Right cardiac atrium (tissue), 5 donors: ENCODE measurements around the gene ENO4. TPM values are rescaled to one million over a fixed set of nuclear protein-coding genes. Genes with fewer than 3 reads are reported as not detected.
A peak's percentile ranks its signal among the peaks of the same experiment; 100 is the strongest.

Experiments
- ATAC-seq, 2 donors: fragments of 200-7000 bp; cut with Tn5 transposase; one replicate each; pipeline versions ENCODE4 v1.8.0 to v1.9.1; 2020; ENCODE audit warnings: moderate library complexity in 2 of 2, mild to moderate bottlenecking in 1 of 2
- DNase-seq, 3 donors: peaks; one replicate each; pipeline ENCODE4 v3.0.0-alpha.2; 2020
- H3K27ac ChIP-seq: one replicate; pipeline ENCODE4 v1.5.1; 2013; ENCODE audit warnings: mild to moderate bottlenecking, low read length, control low read depth, moderate library complexity
- H3K27me3 ChIP-seq: one replicate; pipeline ENCODE4 v1.6.1; 2013; ENCODE audit not compliant: control insufficient read depth, insufficient read depth
- H3K4me1 ChIP-seq: one replicate; pipeline ENCODE4 v1.6.1; 2013; ENCODE audit warnings: low read length; ENCODE audit not compliant: control insufficient read depth, insufficient read depth
- H3K4me3 ChIP-seq: one replicate; pipeline ENCODE4 v1.5.1; 2013; ENCODE audit warnings: low read length, control low read depth
- H3K9me3 ChIP-seq: one replicate; pipeline ENCODE4 v1.6.1; 2013; ENCODE audit warnings: low read length; ENCODE audit not compliant: control insufficient read depth
- WGBS: extraction: QIAGEN DNeasy Blood & Tissue Kit; methylation state at CpG from one replicate; pipeline ENCODE4 v1.1.7; 2013; 5-methylcytosine and 5-hydroxymethylcytosine counted together
- intact Hi-C, 4 donors: fragments of 100-400 bp; cut with DNase I; formaldehyde crosslinking; loops; one replicate each; pipeline versions ENCODE4 v1.11.0 to v1.14.0; 2022 to 2023
- polyA plus RNA-seq: library from polyadenylated mRNA; stranded (reverse); fragments of 200-250 nt; gene quantifications from one replicate; pipeline ENCODE4 v1.2.3, GENCODE V29; 2013
- total RNA-seq, 4 donors: library from RNA; stranded (reverse); fragmentation: NEBNext Ultra II Directional; extraction: Animal tissue kit (Norgen Biotek cat#: 25700); gene quantifications; one replicate each; pipeline ENCODE4 v1.2.1, GENCODE V29; 2021
- donor health status: healthy with polysubstance abuse.
- donor health status: DM: no; HTN: yes; CAD: no.
- donor health status: DM: no; HTN: no; CAD: no.
- donor health status: DM: no; HTN: yes; CAD: no; lungs with severe emphysema.
- donor health status: DM: yes; HTN: yes; CAD: no.

ENO4 gene
- total and polyA plus RNA-seq, 5 donors: 0.07 to 0.36 (median 0.25) TPM

- WGBS: 90% methylated on average over 2 of the region's 2 CpGs
- DNase-seq: no peak
- Histone ChIP-seq H3K27ac (no peak overlapping the region), H3K9me3 (no peaks in the 10 kb centered on the region), H3K4me3 (no peak overlapping the region), H3K27me3 (no peaks in the 10 kb centered on the region), H3K4me1 (no peaks in the 10 kb centered on the region)
- no peak for ATAC-seq
- intact Hi-C loops: no loop called here
Measured at GRCh38 chr10:116870949-116871348, 21.6 kb downstream of the ENO4 start.

GRCh38 chr10:116873134-116873533 lies 23.8 kb downstream of the ENO4 start:
- no peaks in the 10 kb centered on the region for H3K4me1 ChIP-seq
- intact Hi-C loops: no loop called here
- 62% methylated on average over 2 of the region's 2 CpGs for WGBS
- H3K4me3 ChIP-seq: no peak overlapping the region
- no peaks in the 10 kb centered on the region for H3K9me3 ChIP-seq
- ATAC-seq (no peak), DNase-seq (no peak)
- H3K27ac ChIP-seq: no peak overlapping the region
- no peaks in the 10 kb centered on the region for H3K27me3 ChIP-seq

GRCh38 chr10:116875897-116876296 lies 26.6 kb downstream of the ENO4 start:
- ATAC-seq (no peak), DNase-seq (no peak)
- H3K9me3 ChIP-seq: no peaks in the 10 kb centered on the region
- intact Hi-C loops: no loop called here
- H3K4me3 ChIP-seq: no peak overlapping the region
- H3K4me1 ChIP-seq: no peaks in the 10 kb centered on the region
- WGBS: 93% methylated on average over 2 of the region's 2 CpGs
- no peak overlapping the region for H3K27ac ChIP-seq
- H3K27me3 ChIP-seq: no peaks in the 10 kb centered on the region

GRCh38 chr10:116877391-116877790 lies 28.1 kb downstream of the ENO4 start:
- Histone ChIP-seq H3K4me3 (no peak overlapping the region), H3K27ac (no peak overlapping the region), H3K4me1 (no peaks in the 10 kb centered on the region), H3K27me3 (no peaks in the 10 kb centered on the region), H3K9me3 (no peaks in the 10 kb centered on the region)
- intact Hi-C loops: no loop called here
- no peak for ATAC-seq
- no peak for DNase-seq
- 80% methylated on average over 3 of the region's 3 CpGs for whole genome bisulfite sequencing

- Histone ChIP-seq H3K4me1 (no peaks in the 10 kb centered on the region), H3K4me3 (no peak overlapping the region), H3K9me3 (no peaks in the 10 kb centered on the region), H3K27me3 (no peaks in the 10 kb centered on the region), H3K27ac (no peak overlapping the region)
- intact Hi-C loops: no loop called here
- WGBS: 44% methylated on average over 2 of the region's 2 CpGs
- ATAC-seq (no peak), DNase-seq (peak in 1 of 3 donors; percentile 37)
Measured at GRCh38 chr10:116878123-116878522, 28.8 kb downstream of the ENO4 start.

- ATAC-seq (no peak), DNase-seq (no peak)
- no peaks in the 10 kb centered on the region for H3K27me3 ChIP-seq
- H3K27ac ChIP-seq: no peak overlapping the region
- no peaks in the 10 kb centered on the region for H3K4me1 ChIP-seq
- no peak overlapping the region for H3K4me3 ChIP-seq
- no peaks in the 10 kb centered on the region for H3K9me3 ChIP-seq
- intact Hi-C loops: no loop called here
- 69% methylated on average over 7 of the region's 7 CpGs for WGBS
Measured at GRCh38 chr10:116879817-116880216, 30.5 kb downstream of the ENO4 start.

- ATAC-seq (no peak), DNase-seq (no peak)
- intact Hi-C loops: no loop called here
- Histone ChIP-seq H3K27me3 (no peaks in the 10 kb centered on the region), H3K4me1 (no peaks in the 10 kb centered on the region), H3K4me3 (no peak overlapping the region), H3K27ac (no peak overlapping the region), H3K9me3 (no peaks in the 10 kb centered on the region)
- WGBS: 69% methylated on average over 10 of the region's 10 CpGs
Measured at GRCh38 chr10:116880716-116881482, 31.6 kb downstream of the ENO4 start.

- Histone ChIP-seq H3K27me3 (no peaks in the 10 kb centered on the region), H3K4me1 (no peaks in the 10 kb centered on the region), H3K4me3 (no peak overlapping the region), H3K9me3 (no peaks in the 10 kb centered on the region), H3K27ac (no peak overlapping the region)
- intact Hi-C loops: no loop called here
- ATAC-seq (no peak), DNase-seq (no peak)
- 89% methylated on average over 2 of the region's 2 CpGs for WGBS
Measured at GRCh38 chr10:116882639-116883038, 33.3 kb downstream of the ENO4 start.

GRCh38 chr10:116886772-116887171 lies 37.5 kb downstream of the ENO4 start:
- H3K27ac ChIP-seq: no peak overlapping the region
- ATAC-seq: no peak
- H3K27me3 ChIP-seq: no peaks in the 10 kb centered on the region
- no peaks in the 10 kb centered on the region for H3K9me3 ChIP-seq
- no peaks in the 10 kb centered on the region for H3K4me1 ChIP-seq
- 92% methylated on average over 4 of the region's 4 CpGs for WGBS
- DNase-seq: no peak
- no peak overlapping the region for H3K4me3 ChIP-seq
- intact Hi-C loops: no loop called here

GRCh38 chr10:116888380-116889055 lies 39.2 kb downstream of the ENO4 start:
- no peak overlapping the region for H3K4me3 ChIP-seq
- H3K27me3 ChIP-seq: no peaks in the 10 kb centered on the region
- H3K4me1 ChIP-seq: no peaks in the 10 kb centered on the region
- WGBS: 68% methylated on average over 7 of the region's 7 CpGs
- peak; percentile 71 to 78 for ATAC-seq
- no peak overlapping the region for H3K27ac ChIP-seq
- no peaks in the 10 kb centered on the region for H3K9me3 ChIP-seq
- intact Hi-C loops: no loop called here
- DNase-seq: peak in 2 of 3 donors; percentile 57 to 81

GRCh38 chr10:116889066-116889465 lies 39.8 kb downstream of the ENO4 start:
- ATAC-seq: no peak
- Histone ChIP-seq H3K27ac (no peak overlapping the region), H3K27me3 (no peaks in the 10 kb centered on the region), H3K4me3 (no peak overlapping the region), H3K4me1 (no peaks in the 10 kb centered on the region), H3K9me3 (no peaks in the 10 kb centered on the region)
- WGBS: 89% methylated on average over 3 of the region's 3 CpGs
- intact Hi-C loops: no loop called here
- DNase-seq: no peak
